GM12872 (cell line): ENCODE data around the gene RBKS.

ENCODE experiments used
- CTCF ChIP-seq: IDR thresholded peaks from 3 replicates; pipeline ENCODE4 v1.5.1; 2011; ENCODE audit warnings: low read depth, mild to moderate bottlenecking, low read length, moderate library complexity; ENCODE audit not compliant: insufficient read depth

RBKS gene

GRCh38 chr2:27839022-27839618 lies 51.1 kb downstream of the RBKS start:
- TF ChIP-seq CTCF: no peak

- no peak for TF ChIP-seq CTCF
Measured at GRCh38 chr2:27838502-27838901, 51.7 kb downstream of the RBKS start.

- TF ChIP-seq CTCF: no peak
Measured at GRCh38 chr2:27833931-27834330, 56.3 kb downstream of the RBKS start.

- TF ChIP-seq CTCF: no peak
Measured at GRCh38 chr2:27832396-27832795, 57.8 kb downstream of the RBKS start.

GRCh38 chr2:27831279-27832050 lies 58.7 kb downstream of the RBKS start:
- TF ChIP-seq CTCF: no peak

- TF ChIP-seq CTCF: no peak
Measured at GRCh38 chr2:27830656-27831055, 59.5 kb downstream of the RBKS start.

- TF ChIP-seq CTCF: no peak
Measured at GRCh38 chr2:27829791-27830190, 60.4 kb downstream of the RBKS start.
